SW 1271 (cell line): ENCODE data around the gene WASF1.

ENCODE experiments used
- DNase-seq, 2 experiments: peaks; one replicate each; lab custom pipeline; 2025; lab: John Stamatoyannopoulos, UW

The WASF1 gene

DNA sequence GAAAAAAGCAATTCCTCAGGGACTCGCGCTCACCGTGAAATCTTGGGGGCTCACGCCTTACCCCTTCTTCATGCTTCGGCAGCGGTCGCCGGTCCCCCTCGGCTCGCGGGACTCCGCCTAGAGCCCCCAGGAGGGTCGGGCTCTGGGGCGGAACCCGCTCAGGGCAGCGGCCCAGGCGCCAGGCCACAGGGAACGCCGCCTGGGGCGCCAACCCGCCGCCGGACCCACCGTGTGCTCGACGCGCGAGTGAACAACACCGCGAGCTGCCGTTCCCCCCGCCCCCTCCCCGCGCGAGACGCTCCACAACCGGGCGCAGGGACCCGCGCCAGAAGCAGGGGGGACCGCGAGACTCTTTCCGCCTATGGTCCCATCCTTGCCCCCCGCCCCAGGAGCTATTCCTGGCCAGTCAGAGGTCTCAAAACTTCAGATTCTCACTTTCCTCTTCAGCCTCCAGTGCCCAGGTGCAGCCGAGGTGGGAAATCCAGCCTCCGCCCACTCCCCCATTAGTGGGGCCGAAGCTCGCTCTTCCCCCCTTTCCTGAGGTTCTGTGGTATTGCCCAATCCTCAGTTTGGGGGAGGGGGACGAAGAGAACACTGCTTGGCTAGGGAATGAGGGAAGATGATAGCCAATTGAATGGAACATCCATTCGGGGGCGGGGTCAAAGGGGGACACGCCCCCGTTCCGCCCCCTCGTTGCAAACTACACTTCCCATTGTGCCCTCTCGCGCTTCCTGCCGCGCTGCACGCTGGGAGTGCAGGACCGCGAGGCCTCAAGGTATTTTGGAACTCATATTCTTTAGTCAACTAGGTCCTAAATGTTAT, at the start of gene WASF1:
Gene WASF1, minus strand, starts transcription at position 265 of the 822 bp plus-strand sequence. CDS start 52,069 bp downstream, outside the sequence.
- DNase-seq = peak; percentile 88 to 98

DNA sequence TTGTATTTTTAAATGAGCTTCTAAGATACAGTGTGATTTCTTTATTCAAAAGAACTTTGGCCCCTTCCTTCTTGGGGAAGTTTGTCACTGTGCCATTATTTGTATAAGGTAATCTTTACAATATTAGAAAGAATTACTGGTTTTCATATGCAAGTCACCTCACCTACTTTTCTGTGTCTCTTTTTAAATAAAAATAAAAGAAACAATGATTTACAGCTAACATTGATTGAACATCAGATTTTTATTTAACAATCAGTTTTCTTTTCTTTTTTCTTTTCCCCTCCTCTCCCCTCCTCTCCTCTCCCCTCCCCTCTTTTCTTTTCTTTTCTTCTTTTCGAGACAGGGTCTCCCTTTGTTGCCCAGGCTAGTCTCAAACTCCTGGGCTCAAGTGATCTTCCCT, 46.8 kb upstream of the WASF1 start:
- no peak for DNase-seq

DNA sequence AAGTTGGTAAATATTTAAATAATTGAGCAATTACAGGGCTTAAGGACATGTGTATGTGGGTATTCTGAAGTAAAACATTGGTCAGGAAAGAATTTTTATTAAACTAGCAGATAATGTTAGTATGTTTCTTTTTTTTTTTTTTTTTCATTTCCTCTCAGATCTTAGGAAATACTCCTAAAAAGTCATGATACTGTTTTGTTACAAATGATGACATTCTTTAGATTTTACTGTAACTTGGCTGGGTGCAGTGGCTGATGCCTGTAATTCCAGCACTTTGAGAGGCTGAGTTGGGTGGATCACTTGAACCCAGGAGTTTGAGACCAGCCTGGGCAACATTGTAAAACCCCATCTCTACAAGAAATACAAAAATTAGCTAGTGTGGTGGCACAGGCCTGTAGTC, 42.3 kb upstream of the WASF1 start:
- no peak for DNase-seq

DNA sequence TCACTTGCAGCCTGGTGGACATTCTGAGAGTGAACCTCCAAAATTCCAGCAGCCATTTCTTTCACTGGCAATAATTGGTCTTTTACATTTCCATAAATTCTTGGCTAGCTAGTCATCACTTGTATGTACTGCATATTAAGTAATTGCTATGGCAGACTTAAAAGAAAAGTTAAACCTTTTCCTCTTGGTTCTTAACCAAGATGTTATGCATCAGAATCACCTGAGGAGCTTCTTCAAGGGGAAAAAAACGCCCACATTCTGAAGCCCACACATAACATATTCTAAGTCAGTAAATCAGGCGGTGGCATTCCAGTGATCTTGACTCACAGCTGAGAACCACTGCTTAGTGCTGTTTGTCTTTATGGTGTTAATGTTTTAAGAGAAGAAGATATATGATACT, 37.8 kb upstream of the WASF1 start:
- no peak for DNase-seq

DNA sequence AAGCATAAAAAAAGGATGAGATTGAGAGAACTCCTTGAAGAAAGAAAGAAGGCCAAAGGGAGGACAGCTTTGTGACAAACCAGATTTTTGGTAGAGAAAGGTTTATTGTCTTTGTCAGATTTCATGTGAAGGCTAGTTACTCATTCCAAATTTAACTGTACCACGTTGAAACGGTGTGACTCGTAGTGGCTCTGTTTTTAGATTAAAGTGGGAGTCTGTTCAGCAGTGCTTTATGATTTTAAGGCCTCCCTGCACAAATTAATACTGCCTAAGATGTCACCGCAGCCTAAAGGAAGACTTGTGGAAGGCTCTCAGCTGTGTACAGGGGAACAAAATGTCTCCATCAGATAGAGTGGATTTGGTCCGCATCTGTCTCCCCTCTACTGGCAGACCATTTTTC, 36.7 kb upstream of the WASF1 start:
- no peak for DNase-seq

DNA sequence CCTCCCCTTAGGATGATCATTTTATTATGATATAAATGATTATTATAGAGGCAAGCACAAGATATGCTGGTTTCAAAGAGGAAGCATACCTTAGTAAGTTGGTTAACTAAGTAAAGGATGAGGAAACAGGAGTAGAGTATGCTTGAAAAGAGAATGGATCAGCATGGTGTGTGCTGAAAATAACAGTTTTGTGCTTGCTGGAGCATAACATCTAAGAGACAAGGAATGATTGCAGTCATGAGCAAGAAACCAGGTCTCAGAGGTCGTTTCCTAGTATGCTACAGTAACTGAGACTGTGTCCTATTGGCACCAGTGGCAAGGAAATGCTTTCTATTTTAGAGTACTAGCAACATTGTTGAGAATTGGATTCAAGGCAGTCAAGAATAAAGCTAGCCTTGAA, 34.9 kb upstream of the WASF1 start:
- DNase-seq = no peak

DNA sequence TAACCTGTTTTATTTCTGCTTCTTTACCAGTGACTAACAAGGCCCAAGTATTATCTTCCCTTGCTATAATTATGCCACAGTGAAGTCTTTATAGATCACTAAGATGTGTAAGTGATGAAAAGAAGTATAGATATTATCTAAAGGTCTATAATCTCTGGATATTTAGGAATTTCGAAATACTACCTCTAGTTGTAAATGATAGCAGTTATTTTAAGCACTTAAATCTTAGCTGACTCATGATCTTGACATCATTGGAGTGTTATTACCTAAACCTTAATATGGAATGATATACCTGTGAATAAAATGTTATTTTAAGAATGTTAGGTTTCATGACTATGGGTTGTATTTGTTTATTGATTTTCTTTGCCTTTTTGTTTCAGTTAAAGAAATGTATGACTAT, 32.3 kb upstream of the WASF1 start:
- DNase-seq = no peak

DNA sequence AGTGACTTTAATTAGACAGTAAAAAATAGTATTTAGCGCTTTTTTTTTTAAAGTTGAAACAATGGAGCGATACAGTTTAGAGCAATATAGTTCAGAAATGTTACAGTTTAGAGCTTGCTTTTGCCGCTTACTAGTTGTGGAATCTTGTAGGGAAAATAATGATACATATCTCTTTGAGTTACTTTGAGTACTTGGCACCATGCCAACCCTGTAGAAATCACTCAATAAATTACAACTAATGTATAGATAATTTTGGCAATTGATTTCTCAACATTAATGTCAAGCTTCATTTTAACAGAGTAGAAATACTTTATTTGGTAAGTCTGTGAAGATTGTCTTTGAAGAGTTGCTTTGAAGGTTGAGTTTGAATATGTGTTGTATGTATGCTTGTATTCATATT, 28.2 kb upstream of the WASF1 start:
- no peak for DNase-seq

DNA sequence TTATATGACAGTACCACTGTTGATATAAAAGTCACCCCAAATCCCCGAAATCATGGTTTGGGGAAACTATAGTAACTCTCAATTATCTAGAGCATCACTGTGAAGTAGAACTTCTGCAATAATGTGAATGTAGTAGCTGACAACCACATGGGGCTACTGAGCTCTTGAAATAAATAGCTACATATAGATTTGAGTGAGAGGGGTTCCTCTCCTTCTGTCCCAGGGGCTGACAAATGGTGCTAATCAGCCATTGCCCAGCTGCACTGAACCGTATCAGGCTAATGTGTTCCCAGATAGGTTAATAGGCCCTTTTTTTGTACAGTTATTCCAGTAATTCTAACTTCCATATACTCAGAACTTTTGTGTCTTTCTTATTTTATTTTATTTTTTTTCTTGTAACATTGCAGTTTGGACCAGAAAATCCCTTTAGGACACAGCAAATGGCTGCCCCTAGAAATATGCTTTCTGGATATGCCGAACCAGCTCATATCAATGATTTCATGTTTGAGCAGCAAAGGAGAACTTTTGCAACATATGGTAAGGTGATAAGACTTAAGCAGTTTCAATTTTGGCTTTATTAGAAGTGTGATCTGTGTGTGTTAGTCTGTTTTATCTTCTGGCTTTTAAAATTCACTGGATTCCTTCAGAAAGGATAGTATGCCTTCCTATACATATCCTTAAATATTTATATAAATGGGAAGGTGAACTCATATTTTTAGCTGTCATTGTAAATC, 21.8 kb upstream of the WASF1 start:
- DNase-seq = no peak

DNA sequence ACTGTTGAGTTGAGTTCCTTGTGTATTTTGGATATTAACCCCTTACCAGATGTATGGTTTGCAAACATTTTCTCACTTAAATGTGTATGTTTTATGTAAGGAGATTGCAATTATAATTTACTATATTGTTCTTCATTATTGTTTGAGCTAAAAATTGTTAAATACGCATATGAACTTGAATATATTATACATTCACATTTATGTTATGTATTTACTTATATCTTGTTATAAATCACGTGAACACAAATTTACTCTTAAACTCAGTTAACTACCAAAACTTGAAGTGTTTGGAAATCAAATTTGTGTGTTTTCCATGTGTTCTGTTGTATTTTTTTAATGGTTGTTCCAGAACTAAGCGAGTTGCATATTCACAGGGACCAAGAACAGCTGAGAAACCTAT, 19.1 kb upstream of the WASF1 start:
- DNase-seq = no peak

DNA sequence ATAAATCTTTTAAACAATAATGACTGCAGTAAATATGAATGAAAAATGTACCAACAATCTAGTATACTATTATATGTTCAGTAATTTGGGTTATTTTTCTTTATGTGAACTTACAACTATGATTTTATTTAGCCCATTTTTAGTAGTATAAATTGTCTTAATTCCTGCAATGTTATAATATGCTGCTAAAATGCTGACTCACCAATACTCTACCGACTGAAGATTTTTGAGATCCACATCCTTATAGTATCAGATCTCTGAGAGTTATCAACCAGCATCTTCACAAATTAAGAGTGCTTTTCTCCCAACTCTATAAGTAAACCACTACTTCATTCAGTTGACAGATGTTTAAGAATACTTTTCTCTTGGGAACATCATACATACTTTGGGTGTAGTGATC, 17.4 kb upstream of the WASF1 start:
- DNase-seq = no peak

DNA sequence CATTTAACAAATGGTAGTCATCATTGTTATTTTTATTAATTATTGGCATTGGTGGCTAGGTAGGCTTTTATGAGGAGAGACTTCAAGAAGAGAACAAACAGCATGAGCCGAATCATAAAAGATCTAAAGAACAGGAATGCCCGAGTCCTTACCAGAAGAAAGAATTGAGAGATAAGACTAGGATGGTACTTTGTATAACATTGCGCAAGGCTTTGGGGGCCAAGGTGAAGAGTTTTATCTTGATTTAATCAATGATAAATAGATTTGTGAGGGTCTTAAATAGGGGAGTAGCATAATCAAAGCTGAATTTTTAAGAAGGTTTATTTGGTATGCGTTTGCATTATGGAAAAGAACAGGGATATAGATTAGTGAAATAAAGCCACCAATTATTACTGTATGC, 16.2 kb upstream of the WASF1 start:
- DNase-seq = no peak

DNA sequence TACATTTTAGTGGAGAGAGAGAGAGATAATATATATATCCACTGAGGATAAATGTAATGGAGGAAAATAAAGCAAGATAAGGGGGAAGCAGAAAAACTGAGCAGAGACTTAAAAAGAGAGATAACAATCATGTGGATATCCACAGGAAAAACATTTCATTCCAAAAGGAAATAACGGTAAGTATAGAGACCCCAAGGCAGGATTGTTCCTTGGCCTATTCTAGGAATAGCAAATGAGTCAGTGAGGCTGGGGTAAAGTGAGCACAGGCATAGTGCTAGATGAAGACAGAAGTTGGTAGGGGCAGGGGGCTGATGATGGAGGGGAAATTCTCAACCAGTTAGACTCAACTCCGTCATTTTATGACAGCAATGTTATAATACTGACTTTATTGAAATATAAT, 12.0 kb upstream of the WASF1 start:
- no peak for DNase-seq

DNA sequence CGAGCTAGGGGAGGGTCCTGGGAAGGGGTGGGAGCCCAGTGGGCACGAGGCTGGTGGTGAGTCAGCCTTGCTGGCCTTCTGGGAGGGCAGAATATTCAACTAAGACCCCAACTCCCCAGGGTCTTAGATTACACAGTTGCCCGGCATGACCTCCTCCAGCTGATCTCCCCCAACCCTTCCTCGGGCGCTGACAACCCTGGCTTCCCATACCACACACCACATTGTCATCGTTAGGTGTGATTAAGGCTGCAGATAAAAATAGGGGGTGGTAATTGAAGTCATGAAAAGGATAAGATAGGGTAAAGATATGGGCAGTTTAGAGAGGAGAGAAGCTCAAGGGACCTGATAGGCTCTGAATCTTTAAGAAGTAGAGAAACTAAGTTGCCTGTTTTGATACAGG, 11.3 kb upstream of the WASF1 start:
- no peak for DNase-seq

DNA sequence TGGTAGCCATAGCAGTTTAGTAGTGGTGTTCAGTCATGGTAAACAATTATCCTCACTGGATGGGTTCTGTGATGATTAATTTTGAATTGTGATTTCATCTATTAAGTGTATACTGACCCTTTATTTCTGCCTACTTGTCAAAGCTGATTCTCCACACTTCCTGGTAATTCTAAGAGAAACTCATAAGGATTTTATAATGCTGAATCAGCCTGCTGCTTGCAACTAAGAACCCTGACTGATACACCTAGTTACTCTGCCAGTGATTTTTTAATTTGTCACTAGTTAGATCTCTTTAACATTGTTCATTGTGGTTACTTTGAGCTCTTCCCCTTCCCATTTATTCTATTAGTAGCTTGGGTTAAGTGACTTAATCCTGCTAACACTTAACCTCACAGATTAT, 9.3 kb upstream of the WASF1 start:
- DNase-seq = no peak

DNA sequence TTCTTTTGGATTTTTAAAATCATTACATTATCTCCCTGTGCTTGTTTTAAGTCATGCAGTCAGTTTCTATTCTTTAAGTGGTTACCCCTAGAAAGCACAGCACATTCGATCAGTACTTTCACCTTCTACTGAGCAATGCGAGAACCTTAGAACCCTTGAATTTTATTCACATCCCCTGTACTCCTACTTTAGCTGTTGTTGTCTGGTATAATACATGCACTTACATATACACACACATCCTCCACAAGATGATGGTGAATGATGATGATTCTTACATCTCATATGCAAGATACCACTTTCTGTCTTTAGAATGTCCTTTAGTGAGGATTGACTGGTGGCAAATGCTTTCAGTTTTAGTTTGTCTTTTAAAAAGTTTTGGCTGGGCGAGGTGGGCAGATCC, 6.4 kb upstream of the WASF1 start:
- DNase-seq = no peak

DNA sequence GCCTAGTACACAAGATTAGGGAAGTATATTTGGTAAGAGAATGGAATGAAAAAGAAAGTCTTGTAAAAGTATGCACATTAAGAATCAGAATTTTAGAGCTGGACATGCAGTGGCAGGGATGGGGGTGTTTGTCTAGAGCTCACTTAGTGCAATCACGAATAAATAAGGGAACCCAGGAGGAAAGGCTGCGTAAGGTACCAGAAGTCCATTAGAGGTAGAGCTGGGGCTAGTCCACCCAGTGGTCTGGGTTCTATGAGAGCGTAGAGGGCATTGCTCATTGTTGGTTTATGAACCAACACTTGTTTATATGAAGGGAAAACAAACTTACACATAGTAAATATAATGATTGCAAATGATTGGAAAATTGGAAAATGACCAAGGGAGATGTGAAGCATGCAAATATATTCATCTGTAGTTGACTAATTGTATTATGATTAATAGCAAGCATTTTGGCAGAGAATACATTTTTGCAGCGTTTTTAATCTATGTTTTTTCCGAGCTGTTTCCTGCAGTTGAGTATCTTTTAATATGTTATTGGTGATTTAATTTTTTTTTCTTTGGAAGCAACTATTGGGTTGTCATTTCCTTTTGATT, 3.9 kb upstream of the WASF1 start:
- no peak for DNase-seq

DNA sequence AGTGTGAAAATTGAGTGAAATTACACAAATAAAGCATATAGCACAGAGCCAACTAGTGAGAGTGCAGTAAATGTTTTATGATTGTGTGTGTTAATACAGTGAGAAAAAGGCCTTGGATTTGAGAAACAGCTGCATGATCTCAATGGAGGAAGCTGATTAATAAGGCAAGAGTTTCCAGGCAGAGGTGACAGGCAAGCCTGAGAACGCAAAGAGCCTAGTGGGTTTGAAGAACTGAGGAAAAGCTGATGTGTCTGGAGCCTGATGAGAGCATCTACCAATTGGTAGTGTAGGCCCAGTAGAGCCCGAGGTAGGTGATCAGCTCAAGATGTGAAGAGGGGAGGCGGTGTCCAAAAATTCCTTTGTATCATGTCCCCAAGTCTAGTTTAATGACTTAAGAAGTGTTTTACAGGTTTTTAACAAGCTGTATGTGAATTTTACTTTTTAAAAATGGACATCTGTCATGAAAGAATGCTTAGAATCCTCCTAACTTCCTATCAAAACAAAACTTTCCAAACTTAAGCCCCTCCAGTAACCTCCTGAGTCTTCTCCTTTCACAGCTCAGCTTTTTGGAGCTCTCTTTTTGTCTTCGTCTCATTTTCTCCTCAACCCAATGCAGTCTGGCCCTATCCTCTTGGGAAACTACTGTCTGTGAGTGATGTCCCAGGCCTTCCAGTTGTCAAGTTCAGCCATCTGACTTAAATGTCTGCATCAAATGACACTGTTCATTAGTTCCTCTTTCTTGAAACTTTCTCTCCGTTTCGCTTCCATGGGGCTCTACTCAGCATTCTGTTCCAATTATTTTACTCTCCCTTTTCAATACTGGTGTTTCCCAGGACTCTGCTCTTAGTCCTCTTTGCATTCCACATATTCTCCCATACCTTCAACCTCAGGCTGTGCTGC, 1.9 kb upstream of the WASF1 start:
- DNase-seq = no peak

DNA sequence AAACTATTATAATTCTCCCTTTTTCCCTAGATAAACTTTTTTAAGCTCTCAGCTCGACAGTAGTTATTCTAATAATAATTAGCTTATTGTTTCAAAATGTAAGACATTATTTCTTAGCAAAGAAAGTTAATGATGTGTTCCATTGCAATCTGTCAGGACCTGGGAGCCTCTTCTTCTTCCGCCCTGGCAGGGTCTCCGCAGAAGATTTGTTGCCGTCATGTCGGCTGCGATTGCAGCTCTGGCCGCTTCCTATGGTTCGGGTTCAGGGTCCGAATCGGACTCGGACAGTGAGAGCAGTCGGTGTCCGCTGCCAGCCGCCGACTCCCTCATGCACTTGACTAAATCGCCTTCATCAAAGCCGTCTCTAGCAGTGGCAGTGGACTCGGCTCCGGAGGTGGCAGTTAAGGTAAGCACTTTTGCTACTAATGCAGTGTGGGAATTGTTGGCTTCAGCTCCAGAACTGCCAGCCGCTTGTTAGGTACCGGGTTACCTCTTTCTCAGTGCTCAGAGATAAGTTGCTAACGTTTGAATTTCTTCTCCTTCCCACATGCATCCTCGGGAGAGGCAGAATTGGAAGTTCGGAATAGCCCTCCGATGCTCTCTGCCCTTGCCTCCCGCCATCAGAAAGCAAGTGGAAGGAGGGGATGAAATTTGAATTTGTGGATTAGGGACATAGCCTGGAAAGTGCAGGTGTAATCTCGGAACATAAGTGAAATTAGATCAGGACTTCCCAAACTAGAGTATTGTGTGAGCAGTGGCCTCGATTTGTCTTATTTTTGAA, 948 bp upstream of the WASF1 start, which contains the start of gene CDC40:
Gene CDC40, plus strand, starts transcription at position 200 of the 781 bp plus-strand sequence. Its CDS starts 18 bp downstream, at position 218.
- peak in 1 of 2 experiments; percentile 53 for DNase-seq

DNA sequence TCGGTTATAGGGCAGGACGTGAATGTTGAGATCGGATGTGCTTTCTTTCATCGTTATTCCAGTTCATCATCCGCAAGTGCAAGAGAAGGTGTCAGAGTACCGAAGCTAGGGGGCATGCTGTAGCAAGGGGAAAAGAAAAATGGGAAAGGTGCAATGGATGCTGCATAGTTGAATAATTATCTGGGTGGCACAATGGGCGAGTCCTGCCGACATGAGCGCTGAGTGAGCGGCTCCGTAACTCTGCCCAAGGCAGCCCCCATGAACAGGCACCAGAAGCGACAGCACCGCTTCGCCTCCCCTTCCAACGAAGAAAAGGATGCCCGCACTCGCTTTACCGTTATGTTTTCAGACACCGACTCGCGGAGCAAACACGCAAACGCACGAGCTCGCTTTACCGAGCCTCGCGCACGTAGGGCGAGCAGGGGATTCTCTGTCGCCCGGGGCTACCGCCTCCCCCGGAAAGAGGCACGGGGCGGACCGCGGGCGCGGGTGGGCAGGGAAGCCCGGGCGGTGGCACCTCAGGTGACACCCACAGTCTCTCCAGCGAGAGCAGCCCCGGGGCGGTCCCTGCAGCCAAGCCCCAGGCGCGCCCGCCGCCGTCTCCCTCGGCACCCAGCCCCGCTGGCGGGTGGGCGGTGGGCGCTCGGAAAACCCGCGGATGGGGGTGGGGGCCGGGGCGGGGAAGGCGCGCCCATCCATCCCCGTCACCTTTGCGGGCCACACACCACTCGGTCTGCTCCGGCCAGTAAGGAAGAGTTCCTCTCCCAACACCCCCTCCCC, 654 bp downstream of the WASF1 start:
- peak; percentile 53 to 77 for DNase-seq
